Heart left ventricle (tissue), 13 donors: ENCODE data around the gene HTRA3.

ENCODE experiments used
- CTCF ChIP-seq, 12 donors: fragments of 200-600 bp; sonication (generic) in 4 of 12; IDR thresholded peaks; one replicate each; pipeline versions ENCODE4 v1.5.0 to v1.8.0; 2018 to 2022; ENCODE audit warnings: antibody characterized with exemption in 12 of 12, mild to moderate bottlenecking in 5 of 12
- POLR2A ChIP-seq, 2 donors: fragments of 450-650 bp; IDR thresholded peaks; one replicate each; pipeline ENCODE4 v1.6.1; 2017; ENCODE audit warnings: antibody characterized with exemption in 2 of 2, mild to moderate bottlenecking in 2 of 2, moderate library complexity in 2 of 2
- donor health status: ischemic (EF 13 %, LVEDD 7.1; RV severe dilation, severe dysfunction).
- donor health status: DM: no; HTN: yes; CAD: no.
- donor health status: DM: no; HTN: no; CAD: no.
- donor health status: ischemic (EF 25% LVEDD 6.9; RV normal size, moderate dysfunction).
- donor health status: ischemic (EF 25% LVEDD 5.7; RV mildly dilated, moderate dysfunction).
- donor health status: ischemic (EF 35%, LVEDD 5.7; RV mildly dilated, moderate dysfunction).
- donor health status: nonischemic (EF 11% LVEDD 7.7; RV severe dilation, severe dysfunction).
- donor health status: DM: yes; HTN: yes; CAD: no.
- donor health status: PGD.
- donor health status: ischemic (EF 29% LVEDD 5.4; RV normal size, mild dysfunction).
- donor health status: nonischemic (EF 23%, LVEDD 6.1; RV moderate dilation, normal function).

GRCh38 chr4:8248091-8248490 lies 21.5 kb upstream of the HTRA3 start:
- TF ChIP-seq CTCF (IDR thresholded peaks at IDR 0.05) (no peak), POLR2A (IDR thresholded peaks at IDR 0.05) (no peak)
